ENCODE measurements around the gene TOP3B.

DNA sequence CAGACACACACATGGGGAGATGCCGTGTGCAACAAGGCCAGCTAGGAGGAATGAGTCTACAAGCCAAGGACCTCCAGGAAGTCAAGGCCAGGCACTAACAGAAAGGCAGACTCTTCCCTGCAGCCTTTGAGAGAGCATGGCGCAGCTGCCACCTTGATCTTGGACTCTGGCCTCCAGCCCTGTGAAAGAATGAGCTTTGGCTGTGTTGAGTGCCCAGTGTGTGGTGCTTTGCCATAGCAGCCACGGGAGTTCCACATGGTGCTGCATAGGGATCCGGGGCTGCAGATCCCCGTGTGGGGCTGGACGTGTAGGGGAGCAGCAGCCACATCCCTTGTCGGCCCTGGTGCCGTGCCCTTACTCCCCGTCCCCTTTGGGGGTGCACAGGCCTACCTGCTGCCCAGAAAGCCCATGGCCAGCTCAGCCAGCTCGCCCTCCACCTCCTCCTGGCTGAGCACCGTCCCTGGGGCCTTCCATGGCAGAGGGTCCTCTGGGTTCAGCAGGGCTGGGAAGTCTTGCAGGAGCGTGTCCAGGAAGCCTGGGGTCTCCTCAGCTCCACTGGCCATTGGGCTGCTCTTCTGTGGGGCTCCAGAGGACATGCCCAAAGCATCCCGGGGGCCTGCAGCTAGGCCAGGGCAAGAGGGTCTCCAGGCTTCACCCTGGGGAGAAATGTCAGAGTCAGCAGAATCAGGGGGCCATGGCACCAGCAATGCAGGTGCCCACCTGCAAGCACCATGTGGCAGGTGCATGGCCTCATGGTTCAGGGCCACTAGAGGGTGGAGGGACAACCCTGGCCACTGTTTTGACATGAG lies 36.9 kb downstream of the TOP3B start:
- TF ChIP-seq, protein P1, sequence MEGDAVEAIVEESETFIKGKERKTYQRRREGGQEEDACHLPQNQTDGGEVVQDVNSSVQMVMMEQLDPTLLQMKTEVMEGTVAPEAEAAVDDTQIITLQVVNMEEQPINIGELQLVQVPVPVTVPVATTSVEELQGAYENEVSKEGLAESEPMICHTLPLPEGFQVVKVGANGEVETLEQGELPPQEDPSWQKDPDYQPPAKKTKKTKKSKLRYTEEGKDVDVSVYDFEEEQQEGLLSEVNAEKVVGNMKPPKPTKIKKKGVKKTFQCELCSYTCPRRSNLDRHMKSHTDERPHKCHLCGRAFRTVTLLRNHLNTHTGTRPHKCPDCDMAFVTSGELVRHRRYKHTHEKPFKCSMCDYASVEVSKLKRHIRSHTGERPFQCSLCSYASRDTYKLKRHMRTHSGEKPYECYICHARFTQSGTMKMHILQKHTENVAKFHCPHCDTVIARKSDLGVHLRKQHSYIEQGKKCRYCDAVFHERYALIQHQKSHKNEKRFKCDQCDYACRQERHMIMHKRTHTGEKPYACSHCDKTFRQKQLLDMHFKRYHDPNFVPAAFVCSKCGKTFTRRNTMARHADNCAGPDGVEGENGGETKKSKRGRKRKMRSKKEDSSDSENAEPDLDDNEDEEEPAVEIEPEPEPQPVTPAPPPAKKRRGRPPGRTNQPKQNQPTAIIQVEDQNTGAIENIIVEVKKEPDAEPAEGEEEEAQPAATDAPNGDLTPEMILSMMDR (IDR thresholded peaks at IDR 0.05): no peak
- TF ChIP-seq EP300 (IDR thresholded peaks at IDR 0.05): no peak

All from tibial nerve (tissue), 4 donors.